GM23338 (cell line): ENCODE measurements around the gene CCDC152. TPM values are rescaled to one million over a fixed set of nuclear protein-coding genes. Genes with fewer than 3 reads are reported as not detected.

Experiments used
- ATAC-seq: fragments of 200-7000 bp; cut with Tn5 transposase; 3 replicates; pipeline ENCODE4 v1.9.1; 2020
- DNase-seq: peaks from one replicate; pipeline ENCODE4 v3.0.0-alpha.2; 2015; ENCODE audit warnings: low spot score
- H2AFZ ChIP-seq: fragments of 200-600 bp; sonication (generic); 2 replicates; pipeline ENCODE4 v1.8.0; 2016; ENCODE audit warnings: antibody characterized with exemption, mild to moderate bottlenecking, moderate library complexity
- H3F3A ChIP-seq: fragments of 200-600 bp; sonication (generic); replicated peaks from 2 replicates; pipeline ENCODE4 v1.8.0; 2017; ENCODE audit warnings: antibody characterized with exemption, mixed run types, low read depth
- H3K27ac ChIP-seq: fragments of 200-600 bp; sonication (generic); 2 replicates; pipeline ENCODE4 v1.6.1; 2016; ENCODE audit warnings: low read depth
- H3K27me3 ChIP-seq: fragments of 200-600 bp; sonication (generic); 2 replicates; pipeline ENCODE4 v1.8.0; 2016; ENCODE audit warnings: mild to moderate bottlenecking, mixed run types, moderate library complexity; ENCODE audit not compliant: insufficient read depth
- H3K36me3 ChIP-seq: fragments of 200-600 bp; sonication (generic); 2 replicates; pipeline ENCODE4 v1.8.0; 2016; ENCODE audit warnings: mild to moderate bottlenecking; ENCODE audit not compliant: insufficient read depth
- H3K4me1 ChIP-seq: fragments of 200-600 bp; sonication (generic); 2 replicates; pipeline ENCODE4 v1.8.0; 2016; ENCODE audit warnings: mild to moderate bottlenecking, moderate library complexity; ENCODE audit not compliant: insufficient read depth
- H3K4me2 ChIP-seq: fragments of 200-600 bp; sonication (generic); 2 replicates; pipeline ENCODE4 v1.7.1; 2017; ENCODE audit warnings: mixed run types
- H3K4me3 ChIP-seq: fragments of 200-600 bp; sonication (generic); 2 replicates; pipeline ENCODE4 v1.6.1; 2016; ENCODE audit warnings: mixed run types
- H3K79me2 ChIP-seq: fragments of 200-600 bp; sonication (generic); replicated peaks from 2 replicates; pipeline ENCODE4 v1.8.0; 2017; ENCODE audit warnings: mild to moderate bottlenecking; ENCODE audit not compliant: insufficient read depth
- H3K9me2 ChIP-seq: fragments of 200-600 bp; sonication (generic); 2 replicates; pipeline ENCODE4 v1.8.0; 2017; ENCODE audit not compliant: insufficient read depth
- H4K20me1 ChIP-seq: fragments of 200-600 bp; sonication (generic); replicated peaks from 2 replicates; pipeline ENCODE4 v1.8.0; 2017; ENCODE audit warnings: mild to moderate bottlenecking; ENCODE audit not compliant: insufficient read depth
- H3K27ac Mint-ChIP-seq: 2 replicates; pipeline ENCODE4 v1.8.0; 2020; ENCODE audit warnings: inconsistent platforms, mild to moderate bottlenecking, moderate library complexity, mixed read lengths
- H3K27me3 Mint-ChIP-seq: 3 replicates; pipeline ENCODE4 v1.8.0; 2022; ENCODE audit warnings: low read depth, mild to moderate bottlenecking, moderate library complexity, mixed read lengths, inconsistent platforms; ENCODE audit not compliant: insufficient read depth, poor library complexity
- H3K36me3 Mint-ChIP-seq: 3 replicates; pipeline ENCODE4 v1.8.0; 2021; ENCODE audit warnings: low read depth, mild to moderate bottlenecking, inconsistent platforms, moderate library complexity, mixed read lengths
- H3K4me1 Mint-ChIP-seq: 3 replicates; pipeline ENCODE4 v1.8.0; 2020; ENCODE audit warnings: mild to moderate bottlenecking, inconsistent platforms, mixed read lengths
- H3K4me3 Mint-ChIP-seq: 3 replicates; pipeline ENCODE4 v1.8.0; 2021; ENCODE audit warnings: moderate library complexity, mild to moderate bottlenecking, inconsistent platforms, mixed read lengths
- H3K9me3 Mint-ChIP-seq: 3 replicates; pipeline ENCODE4 v1.8.0; 2020; ENCODE audit warnings: moderate library complexity, mild to moderate bottlenecking, inconsistent platforms, mixed read lengths
- CREB1 ChIP-seq: fragments of 250-450 bp; sonication (Bioruptor Pico); IDR thresholded peaks from 2 replicates; pipeline ENCODE4 v1.5.0; 2020; ENCODE audit warnings: low read depth, mild to moderate bottlenecking, moderate library complexity
- CTCF ChIP-seq, 2 experiments: fragments of 200-600 bp in 1 of 2; sonication (generic) in 1 of 2; conservative IDR thresholded peaks; 2 replicates each; pipeline versions ENCODE4 v1.5.1 to v1.6.1; 2016 to 2017; ENCODE audit warnings: antibody characterized with exemption in 2 of 2, low read depth in 2 of 2, mild to moderate bottlenecking in 2 of 2, moderate library complexity in 1 of 2
- ETS1 ChIP-seq: IDR thresholded peaks from 2 replicates; pipeline ENCODE4 v1.6.1; 2016; ENCODE audit warnings: antibody characterized with exemption
- EZH2 ChIP-seq: fragments of 200-600 bp; sonication (generic); IDR thresholded peaks from one replicate; pipeline ENCODE4 v1.8.0; 2017; ENCODE audit warnings: antibody characterized with exemption, mild to moderate bottlenecking, low read depth; ENCODE audit not compliant: unreplicated experiment
- EZH2phosphoT487 ChIP-seq: fragments of 200-600 bp; sonication (generic); IDR thresholded peaks from one replicate; pipeline ENCODE4 v1.8.1; 2018; ENCODE audit warnings: antibody characterized with exemption; ENCODE audit not compliant: unreplicated experiment
- JUNB ChIP-seq: IDR thresholded peaks from one replicate; pipeline ENCODE4 v1.6.1; 2016; ENCODE audit warnings: antibody characterized with exemption; ENCODE audit not compliant: unreplicated experiment
- NANOG ChIP-seq: IDR thresholded peaks from 2 replicates; pipeline ENCODE4 v1.6.1; 2016; ENCODE audit warnings: antibody characterized with exemption, borderline replicate concordance
- POLR2AphosphoS5 ChIP-seq: IDR thresholded peaks from 2 replicates; pipeline ENCODE4 v1.6.1; 2016; ENCODE audit warnings: antibody characterized with exemption, low read depth
- REST ChIP-seq: IDR thresholded peaks from one replicate; pipeline ENCODE4 v1.6.1; 2018; ENCODE audit warnings: antibody characterized with exemption; ENCODE audit not compliant: unreplicated experiment
- STAT1 ChIP-seq: IDR thresholded peaks from one replicate; pipeline ENCODE4 v1.6.1; 2016; ENCODE audit warnings: antibody characterized with exemption; ENCODE audit not compliant: unreplicated experiment
- ZNF114 ChIP-seq: fragments of 250-450 bp; sonication (Bioruptor Pico); IDR thresholded peaks from 2 replicates; pipeline ENCODE4 v1.5.0; 2020; ENCODE audit warnings: mild to moderate bottlenecking, moderate library complexity
- ZNF331 ChIP-seq: fragments of 250-450 bp; sonication (Bioruptor Pico); IDR thresholded peaks from 2 replicates; pipeline ENCODE4 v1.5.0; 2020; ENCODE audit warnings: low read depth, mild to moderate bottlenecking, moderate library complexity
- ZNF462 ChIP-seq: fragments of 250-450 bp; sonication (Bioruptor Pico); IDR thresholded peaks from 2 replicates; pipeline ENCODE4 v1.5.0; 2020; ENCODE audit warnings: mild to moderate bottlenecking, moderate library complexity
- polyA plus RNA-seq: library from polyadenylated mRNA; unstranded; fragments of >200 nt; fragmentation: Nextera tagmentation; extraction: Ambion mirVana; gene quantifications from 2 replicates; pipeline ENCODE4 v1.2.1, GENCODE V29; 2016
- total RNA-seq: library from RNA; depleted of rRNA; stranded (reverse); fragments of >200 nt; shearing (Covaris generic); gene quantifications from 2 replicates; pipeline ENCODE4 v1.2.3, GENCODE V29; 2014

CCDC152 gene
- total and polyA plus RNA-seq, 2 experiments from 2014 or later, result 16.2 to 75.9 TPM

GRCh38 chr5:42781584-42781983, 25.0 kb downstream of the CCDC152 start:
- H3K27ac Mint-ChIP-seq, result no peak overlapping the region
- TF ChIP-seq JUNB (no peak), POLR2AphosphoS5 (no peak), CREB1 (CRISPR knock-in tag) (no peak), CTCF (conservative IDR thresholded peaks at IDR 0.05; ENCODE audit: low read depth in 2 of 2) (no peak), EZH2 (no peak), EZH2phosphoT487 (no peak), ZNF462 (no peak), ZNF331 (CRISPR knock-in tag) (no peak), ETS1 (no peak), ZNF114 (CRISPR knock-in tag) (no peak), NANOG (no peak), REST (no peak), STAT1 (no peak)
- DNase-seq, result no peak
- H3K4me1 ChIP-seq, result peaks cover 17% of the 10 kb centered on the region
- H3K27me3 Mint-ChIP-seq, result peaks cover 2% of the 10 kb centered on the region
- no peaks in the 10 kb centered on the region for H4K20me1 ChIP-seq
- no peak overlapping the region for H3K4me2 ChIP-seq
- peaks cover 4% of the 10 kb centered on the region for H3K4me1 Mint-ChIP-seq
- H3K27ac ChIP-seq, result no peak overlapping the region
- H3K36me3 ChIP-seq, result no peaks in the 10 kb centered on the region; the same call in 1 of the 2 replicates
- H3F3A ChIP-seq, result no peaks in the 10 kb centered on the region
- H3K4me3 Mint-ChIP-seq, result no peak overlapping the region
- ATAC-seq, result no peak
- H3K9me2 ChIP-seq, result no peaks in the 10 kb centered on the region
- H3K79me2 ChIP-seq, result peaks cover 13% of the 10 kb centered on the region
- peaks cover 5% of the 10 kb centered on the region; the same call in 2 of the 3 replicates for H3K9me3 Mint-ChIP-seq
- no peaks in the 10 kb centered on the region for H3K27me3 ChIP-seq
- H3K4me3 ChIP-seq, result no peak overlapping the region
- peaks cover 21% of the 10 kb centered on the region for H3K36me3 Mint-ChIP-seq
- no peak overlapping the region for H2AFZ ChIP-seq
